IMR-90 (cell line): ENCODE measurements around the gene CYP46A1. TPM values are rescaled to one million over a fixed set of nuclear protein-coding genes. Genes with fewer than 3 reads are reported as not detected.

ENCODE experiments used
- ATAC-seq: fragments of 200-7000 bp; cut with Tn5 transposase; 2 replicates; pipeline ENCODE4 v1.9.1; 2020; ENCODE audit warnings: low read depth, mild to moderate bottlenecking, moderate library complexity
- BruUV-seq: library from RNA; stranded (reverse); fragments of 400-500 nt; replicated peaks from 2 replicates; lab custom pipeline; 2021; lab: Mats Ljungman, UMichigan
- CTCF ChIA-PET: fragments of 300-600 bp; formaldehyde crosslinking; extraction: SDS; loops from one replicate; lab custom pipeline; 2021; ENCODE audit warnings: antibody characterized with exemption; lab: Yijun Ruan, JAX
- POLR2A ChIA-PET: fragments of 300-600 bp; sonication (Branson Sonifier 250); formaldehyde crosslinking; loops from one replicate; lab custom pipeline; 2022; ENCODE audit warnings: antibody characterized with exemption; ENCODE audit not compliant: unreplicated experiment; lab: Charles Lee
- DNase-seq: peaks from one replicate; pipeline ENCODE4 v3.0.0; 2013
- H2AFZ ChIP-seq: replicated peaks from 2 replicates; pipeline ENCODE3; 2013; ENCODE audit warnings: low read length, mild to moderate bottlenecking; ENCODE audit not compliant: poor library complexity
- H2AK5ac ChIP-seq: 2 replicates; pipeline ENCODE4 v1.6.1; 2013; ENCODE audit warnings: low read depth, low read length, inconsistent platforms
- H2AK9ac ChIP-seq: replicated peaks from 2 replicates; pipeline ENCODE3; 2013; ENCODE audit warnings: mild to moderate bottlenecking, low read depth, low read length, moderate library complexity; ENCODE audit not compliant: poor library complexity
- H2BK120ac ChIP-seq: 2 replicates; pipeline ENCODE4 v1.6.1; 2013; ENCODE audit warnings: low read depth, low read length, inconsistent platforms
- H2BK15ac ChIP-seq: 3 replicates; pipeline ENCODE4 v1.6.1; 2013; ENCODE audit warnings: low read depth, low read length, inconsistent platforms
- H2BK20ac ChIP-seq: 2 replicates; pipeline ENCODE4 v1.6.1; 2013; ENCODE audit warnings: low read depth, mild to moderate bottlenecking, inconsistent platforms, low read length, moderate library complexity
- H2BK5ac ChIP-seq: 2 replicates; pipeline ENCODE4 v1.6.1; 2013; ENCODE audit warnings: mild to moderate bottlenecking, low read depth, low read length, inconsistent platforms; ENCODE audit not compliant: poor library complexity, severe bottlenecking
- H3K14ac ChIP-seq: replicated peaks from 2 replicates; pipeline ENCODE4 v1.6.1; 2013; ENCODE audit warnings: low read depth, low read length, inconsistent platforms
- H3K18ac ChIP-seq: 2 replicates; pipeline ENCODE4 v1.6.1; 2013; ENCODE audit warnings: low read depth, low read length, control low read depth
- H3K23ac ChIP-seq: 2 replicates; pipeline ENCODE4 v1.6.1; 2013; ENCODE audit warnings: low read depth, low read length, inconsistent platforms
- H3K27ac ChIP-seq: 2 replicates; pipeline ENCODE4 v1.5.1; 2013; ENCODE audit warnings: mild to moderate bottlenecking, control low read depth, low read length; ENCODE audit not compliant: insufficient read depth
- H3K27me3 ChIP-seq: 2 replicates; pipeline ENCODE4 v1.6.1; 2013; ENCODE audit warnings: low read length; ENCODE audit not compliant: control insufficient read depth, insufficient read depth
- H3K36me3 ChIP-seq: 2 replicates; pipeline ENCODE4 v1.6.1; 2013; ENCODE audit warnings: low read length, mixed read lengths; ENCODE audit not compliant: control insufficient read depth, insufficient read depth
- H3K4ac ChIP-seq: 2 replicates; pipeline ENCODE4 v1.6.1; 2013; ENCODE audit warnings: low read depth, low read length, inconsistent platforms
- H3K4me1 ChIP-seq: 2 replicates; pipeline ENCODE4 v1.6.1; 2013; ENCODE audit warnings: low read length, mixed read lengths; ENCODE audit not compliant: control insufficient read depth, insufficient read depth
- H3K4me2 ChIP-seq: 2 replicates; pipeline ENCODE4 v1.6.1; 2013; ENCODE audit warnings: low read depth, mild to moderate bottlenecking, control low read depth, low read length, moderate library complexity
- H3K4me3 ChIP-seq: 2 replicates; pipeline ENCODE4 v1.5.1; 2013; ENCODE audit warnings: low read depth, mild to moderate bottlenecking, control low read depth, low read length, moderate library complexity; ENCODE audit not compliant: insufficient read depth
- H3K56ac ChIP-seq: 2 replicates; pipeline ENCODE4 v1.6.1; 2013; ENCODE audit warnings: low read length, inconsistent platforms; ENCODE audit not compliant: insufficient read depth; ENCODE audit errors: extremely low read depth
- H3K79me1 ChIP-seq, 2 experiments: 2 replicates each; pipeline ENCODE4 v1.6.1; 2013; ENCODE audit warnings: low read length in 2 of 2, inconsistent platforms in 1 of 2, low read depth in 1 of 2
- H3K9ac ChIP-seq: 2 replicates; pipeline ENCODE4 v1.6.1; 2013; ENCODE audit warnings: low read depth, low read length, control low read depth
- H3K9me1 ChIP-seq: 2 replicates; pipeline ENCODE4 v1.6.1; 2013; ENCODE audit warnings: low read length, inconsistent platforms; ENCODE audit not compliant: insufficient read depth
- H3K9me3 ChIP-seq: 2 replicates; pipeline ENCODE4 v1.6.1; 2013; ENCODE audit warnings: low read length; ENCODE audit not compliant: control insufficient read depth, insufficient read depth
- H4K20me1 ChIP-seq: 2 replicates; pipeline ENCODE4 v1.6.1; 2013; ENCODE audit warnings: low read length, inconsistent platforms; ENCODE audit not compliant: insufficient read depth
- H4K5ac ChIP-seq: 2 replicates; pipeline ENCODE4 v1.6.1; 2013; ENCODE audit warnings: mild to moderate bottlenecking, low read depth, low read length, control low read depth
- H4K8ac ChIP-seq, 2 experiments: 2 replicates each; pipeline ENCODE4 v1.6.1; 2013; ENCODE audit warnings: low read depth in 2 of 2, low read length in 2 of 2, control low read depth in 1 of 2, inconsistent platforms in 1 of 2
- H4K91ac ChIP-seq: 2 replicates; pipeline ENCODE4 v1.6.1; 2013; ENCODE audit warnings: low read depth, low read length, inconsistent platforms; ENCODE audit not compliant: insufficient read depth
- CEBPB ChIP-seq: IDR thresholded peaks from 2 replicates; pipeline ENCODE4 v1.6.1; 2012; ENCODE audit warnings: low read depth, low read length, improper control_type of control experiment
- CHD1 ChIP-seq: IDR thresholded peaks from 2 replicates; pipeline ENCODE4 v1.6.1; 2012; ENCODE audit warnings: low read depth, low read length, improper control_type of control experiment
- ELK1 ChIP-seq: fragments of 150-350 bp; IDR thresholded peaks from 2 replicates; pipeline ENCODE4 v1.6.1; 2016; ENCODE audit warnings: low read depth, mild to moderate bottlenecking, low read length, moderate library complexity, borderline replicate concordance
- MXI1 ChIP-seq: IDR thresholded peaks from 2 replicates; pipeline ENCODE4 v1.6.1; 2012; ENCODE audit warnings: low read depth, mild to moderate bottlenecking, low read length, moderate library complexity, borderline replicate concordance
- NFE2L2 ChIP-seq: fragments of 150-350 bp; IDR thresholded peaks from 2 replicates; pipeline ENCODE4 v1.6.1; 2016; ENCODE audit warnings: low read depth, mild to moderate bottlenecking, low read length
- RFX5 ChIP-seq: IDR thresholded peaks from 2 replicates; pipeline ENCODE4 v1.8.0; 2012; ENCODE audit warnings: low read depth, mild to moderate bottlenecking, low read length, moderate library complexity
- SMC3 ChIP-seq: fragments of 150-350 bp; IDR thresholded peaks from 2 replicates; pipeline ENCODE4 v1.6.1; 2016; ENCODE audit warnings: low read depth, mild to moderate bottlenecking, antibody characterized with exemption, low read length, moderate library complexity
- WGBS, 2 experiments: methylation state at CpG; one replicate each; pipeline versions ENCODE4 v1.1.5 to v1.1.7; 2013; ENCODE audit warnings: missing lambda C conversion rate in 2 of 2; ENCODE audit not compliant: insufficient read length in 1 of 2; ENCODE audit errors: extremely low coverage in 2 of 2; 5-methylcytosine and 5-hydroxymethylcytosine counted together
- dilution Hi-C: fragments of 300-500 bp; cut with HindIII; formaldehyde crosslinking; loops from one replicate; pipeline ENCODE4 v1.14.3; 2018; ENCODE audit warnings: low sequenced_read_pairs; ENCODE audit not compliant: unreplicated experiment
- in situ Hi-C: fragments of 300-500 bp; cut with MboI; formaldehyde crosslinking; loops from 3 replicates; pipeline ENCODE4 v1.14.3; 2019; ENCODE audit warnings: low sequenced_read_pairs, inconsistent platforms, mixed read lengths
- intact Hi-C: fragments of 100-400 bp; cut with micrococcal nuclease; formaldehyde crosslinking; loops from 2 replicates; pipeline ENCODE4 v1.10.0; 2022
- polyA plus RNA-seq, 3 experiments: library from polyadenylated mRNA; depleted of rRNA; stranded (reverse); fragments of >200 nt; gene quantifications; 2 replicates each; pipeline ENCODE4 v1.2.3, GENCODE V29; 2012; ENCODE audit warnings: low replicate concordance in 1 of 3
- total RNA-seq: library from RNA; depleted of rRNA; stranded (reverse); fragments of >200 nt; gene quantifications from 2 replicates; pipeline ENCODE4 v1.2.3, GENCODE V29; 2012
- TF ChIP-seq, protein P1 (sequence below): conservative IDR thresholded peaks from 2 replicates; pipeline ENCODE4 v1.5.1; 2012; ENCODE audit warnings: mild to moderate bottlenecking, low read depth, low read length, improper control_type of control experiment
- TF ChIP-seq, protein P2 (sequence below): fragments of 150-350 bp; IDR thresholded peaks from 2 replicates; pipeline ENCODE4 v1.6.1; 2017; ENCODE audit warnings: mild to moderate bottlenecking, antibody characterized with exemption, low read length, low read depth

CYP46A1 gene
- total and polyA plus RNA-seq, 2 of the 4 experiments (the other 2 are of a cell fraction) = 0.18 to 0.31 TPM

DNA sequence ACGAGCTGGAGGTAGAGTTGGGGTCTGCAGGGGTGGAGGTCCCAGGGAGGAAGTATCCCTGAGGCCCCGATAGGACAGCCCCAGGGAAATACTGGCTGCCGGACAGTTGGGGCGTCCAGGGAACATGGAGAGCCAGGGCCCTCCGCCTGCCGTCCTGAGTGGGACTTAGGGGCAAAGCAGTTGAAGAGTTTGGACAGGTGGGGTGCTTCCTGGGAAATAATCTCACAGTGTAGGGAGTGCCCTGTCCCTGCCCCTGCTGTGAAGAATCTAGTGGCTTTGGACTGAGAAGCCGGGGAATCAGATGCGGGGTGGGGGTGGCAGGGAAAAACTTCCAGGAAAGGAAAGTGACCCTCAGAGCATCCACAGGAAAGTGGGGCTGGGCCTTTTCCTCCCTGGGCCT, 49.0 kb upstream of the CYP46A1 start:
- CTCF ChIA-PET = no interaction called here

More for the DNA sequence above, 49.0 kb upstream of the CYP46A1 start:
- no peak overlapping the region for H2AK5ac ChIP-seq
- no peak overlapping the region for H2BK15ac ChIP-seq
- no peak overlapping the region for H2BK120ac ChIP-seq
- no peaks in the 10 kb centered on the region for H4K20me1 ChIP-seq
- H3K9me3 ChIP-seq = no peaks in the 10 kb centered on the region
- 88% methylated on average over 8 of the region's 8 CpGs; no CpG with 5 or more reads in 1 of the 2 experiments for WGBS, 2 experiments
- H3K9ac ChIP-seq = no peak overlapping the region
- H3K79me1 ChIP-seq = no peaks in the 10 kb centered on the region
- TF ChIP-seq, protein P1, sequence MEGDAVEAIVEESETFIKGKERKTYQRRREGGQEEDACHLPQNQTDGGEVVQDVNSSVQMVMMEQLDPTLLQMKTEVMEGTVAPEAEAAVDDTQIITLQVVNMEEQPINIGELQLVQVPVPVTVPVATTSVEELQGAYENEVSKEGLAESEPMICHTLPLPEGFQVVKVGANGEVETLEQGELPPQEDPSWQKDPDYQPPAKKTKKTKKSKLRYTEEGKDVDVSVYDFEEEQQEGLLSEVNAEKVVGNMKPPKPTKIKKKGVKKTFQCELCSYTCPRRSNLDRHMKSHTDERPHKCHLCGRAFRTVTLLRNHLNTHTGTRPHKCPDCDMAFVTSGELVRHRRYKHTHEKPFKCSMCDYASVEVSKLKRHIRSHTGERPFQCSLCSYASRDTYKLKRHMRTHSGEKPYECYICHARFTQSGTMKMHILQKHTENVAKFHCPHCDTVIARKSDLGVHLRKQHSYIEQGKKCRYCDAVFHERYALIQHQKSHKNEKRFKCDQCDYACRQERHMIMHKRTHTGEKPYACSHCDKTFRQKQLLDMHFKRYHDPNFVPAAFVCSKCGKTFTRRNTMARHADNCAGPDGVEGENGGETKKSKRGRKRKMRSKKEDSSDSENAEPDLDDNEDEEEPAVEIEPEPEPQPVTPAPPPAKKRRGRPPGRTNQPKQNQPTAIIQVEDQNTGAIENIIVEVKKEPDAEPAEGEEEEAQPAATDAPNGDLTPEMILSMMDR = no peak
- TF ChIP-seq RFX5 (no peak), MXI1 (no peak), ELK1 (no peak), CHD1 (no peak), SMC3 (no peak), NFE2L2 (no peak), CEBPB (no peak)
- TF ChIP-seq, protein P2, sequence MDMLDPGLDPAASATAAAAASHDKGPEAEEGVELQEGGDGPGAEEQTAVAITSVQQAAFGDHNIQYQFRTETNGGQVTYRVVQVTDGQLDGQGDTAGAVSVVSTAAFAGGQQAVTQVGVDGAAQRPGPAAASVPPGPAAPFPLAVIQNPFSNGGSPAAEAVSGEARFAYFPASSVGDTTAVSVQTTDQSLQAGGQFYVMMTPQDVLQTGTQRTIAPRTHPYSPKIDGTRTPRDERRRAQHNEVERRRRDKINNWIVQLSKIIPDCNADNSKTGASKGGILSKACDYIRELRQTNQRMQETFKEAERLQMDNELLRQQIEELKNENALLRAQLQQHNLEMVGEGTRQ = no peak
- POLR2A ChIA-PET = no interaction called here
- H3K27ac ChIP-seq = no peak overlapping the region
- H3K9me1 ChIP-seq = no peaks in the 10 kb centered on the region
- no peaks in the 10 kb centered on the region for H3K36me3 ChIP-seq
- H2BK20ac ChIP-seq = no peak overlapping the region
- H3K23ac ChIP-seq = no peak overlapping the region
- ATAC-seq (no peak), DNase-seq (no peak)
- intact Hi-C loops = no loop called here
- peaks cover 11% of the 10 kb centered on the region; the same call in 1 of the 2 replicates for H3K27me3 ChIP-seq
- H3K18ac ChIP-seq = no peak overlapping the region
- H4K91ac ChIP-seq = no peak overlapping the region
- BruUV-seq = no TSS peak
- dilution Hi-C loops = no loop called here
- no peak overlapping the region for H3K4me3 ChIP-seq
- H2BK5ac ChIP-seq = no peak overlapping the region
- in situ Hi-C loops = no loop called here
- no peak overlapping the region for H4K5ac ChIP-seq
- no peaks in the 10 kb centered on the region for H3K4me1 ChIP-seq
- H2AK9ac ChIP-seq = no peak overlapping the region
- H3K14ac ChIP-seq = no peak overlapping the region
- H3K4me2 ChIP-seq = no peak overlapping the region
- H2AFZ ChIP-seq = no peak overlapping the region
- no peak overlapping the region for H4K8ac ChIP-seq
- H3K56ac ChIP-seq = no peak overlapping the region
- no peak overlapping the region for H3K4ac ChIP-seq
